Measurements from ENCODE around the gene CNTNAP2. TPM values are rescaled to one million over a fixed set of nuclear protein-coding genes. Genes with fewer than 3 reads are reported as not detected.

Gene CNTNAP2
- total and polyA plus RNA-seq, 4 donors: 0.14 to 2.3 (median 1.1) TPM

GRCh38 chr7:146486519-146486918 lies 369.9 kb downstream of the CNTNAP2 start:
- H3K36me3 ChIP-seq (ENCODE audit: control insufficient read depth in 4 of 4, insufficient read depth in 3 of 4, low read depth in 1 of 4, low read length in 3 of 4): no peaks in the 10 kb centered on the region
- no peak overlapping the region for H3K27ac ChIP-seq (ENCODE audit: low read depth in 1 of 2, low read length in 2 of 2)
- no peaks in the 10 kb centered on the region for H3K27me3 ChIP-seq (ENCODE audit: control insufficient read depth in 4 of 4, insufficient read depth in 4 of 4, low read length in 3 of 4)
- peaks cover 0 to 6% (median 0%) of the 10 kb centered on the region in 4 donors for H3K9me3 ChIP-seq (ENCODE audit: control insufficient read depth in 4 of 4, low read length in 3 of 4)
- H3K9ac ChIP-seq (ENCODE audit: low read depth in 1 of 2, low read length in 2 of 2): no peak overlapping the region
- TF ChIP-seq JUND (IDR thresholded peaks at IDR 0.05): no peak
- TF ChIP-seq, protein P1, sequence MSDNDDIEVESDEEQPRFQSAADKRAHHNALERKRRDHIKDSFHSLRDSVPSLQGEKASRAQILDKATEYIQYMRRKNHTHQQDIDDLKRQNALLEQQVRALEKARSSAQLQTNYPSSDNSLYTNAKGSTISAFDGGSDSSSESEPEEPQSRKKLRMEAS (IDR thresholded peaks at IDR 0.05): no peak
- no peak for TF ChIP-seq FOXA2 (IDR thresholded peaks at IDR 0.05)
- no peak for TF ChIP-seq SP1 (IDR thresholded peaks at IDR 0.05)
- TF ChIP-seq RAD21 (IDR thresholded peaks at IDR 0.05): no peak
- TF ChIP-seq HNF4A (conservative IDR thresholded peaks at IDR 0.05): no peak
- TF ChIP-seq YY1 (IDR thresholded peaks at IDR 0.05): no peak
- no peaks in the 10 kb centered on the region for H3K4me1 ChIP-seq (ENCODE audit: control insufficient read depth in 4 of 4, insufficient read depth in 4 of 4, low read length in 3 of 4)
- H3K4me3 ChIP-seq (ENCODE audit: low read depth in 1 of 3, low read length in 3 of 3): no peak overlapping the region
- no peak for DNase-seq (ENCODE audit: low spot score)
- WGBS: 86% methylated on average over 3 of the region's 3 CpGs

GRCh38 chr7:146492017-146492416 lies 375.4 kb downstream of the CNTNAP2 start:
- H3K27me3 ChIP-seq (ENCODE audit: control insufficient read depth in 4 of 4, insufficient read depth in 4 of 4, low read length in 3 of 4): no peaks in the 10 kb centered on the region
- H3K36me3 ChIP-seq (ENCODE audit: control insufficient read depth in 4 of 4, insufficient read depth in 3 of 4, low read depth in 1 of 4, low read length in 3 of 4): no peaks in the 10 kb centered on the region
- H3K27ac ChIP-seq (ENCODE audit: low read depth in 1 of 2, low read length in 2 of 2): no peak overlapping the region
- no peak overlapping the region for H3K9ac ChIP-seq (ENCODE audit: low read depth in 1 of 2, low read length in 2 of 2)
- peaks cover 0 to 6% (median 0%) of the 10 kb centered on the region in 4 donors for H3K9me3 ChIP-seq (ENCODE audit: control insufficient read depth in 4 of 4, low read length in 3 of 4)
- no peak overlapping the region for H3K4me3 ChIP-seq (ENCODE audit: low read depth in 1 of 3, low read length in 3 of 3)
- no peaks in the 10 kb centered on the region for H3K4me1 ChIP-seq (ENCODE audit: control insufficient read depth in 4 of 4, insufficient read depth in 4 of 4, low read length in 3 of 4)
- DNase-seq (ENCODE audit: low spot score): no peak
- 44% methylated on average over 4 of the region's 4 CpGs for WGBS
- no peak for TF ChIP-seq NR2F2 (IDR thresholded peaks at IDR 0.05)
- TF ChIP-seq HNF4G (IDR thresholded peaks at IDR 0.05): no peak
- no peak for TF ChIP-seq JUND (IDR thresholded peaks at IDR 0.05)
- no peak for TF ChIP-seq FOXA2 (IDR thresholded peaks at IDR 0.05)
- no peak for TF ChIP-seq HNF4A (conservative IDR thresholded peaks at IDR 0.05)
- no peak for TF ChIP-seq ATF3 (IDR thresholded peaks at IDR 0.05)

GRCh38 chr7:146494952-146495596 lies 378.5 kb downstream of the CNTNAP2 start:
- 59% methylated on average over 6 of the region's 6 CpGs for WGBS
- DNase-seq (ENCODE audit: low spot score): no peak
- Histone ChIP-seq H3K9ac (ENCODE audit: low read depth in 1 of 2, low read length in 2 of 2) (no peak overlapping the region), H3K4me1 (ENCODE audit: control insufficient read depth in 4 of 4, insufficient read depth in 4 of 4, low read length in 3 of 4) (no peaks in the 10 kb centered on the region), H3K9me3 (ENCODE audit: control insufficient read depth in 4 of 4, low read length in 3 of 4) (no peaks in the 10 kb centered on the region), H3K4me3 (ENCODE audit: low read depth in 1 of 3, low read length in 3 of 3) (no peak overlapping the region), H3K36me3 (ENCODE audit: control insufficient read depth in 4 of 4, insufficient read depth in 3 of 4, low read depth in 1 of 4, low read length in 3 of 4) (no peaks in the 10 kb centered on the region), H3K27ac (ENCODE audit: low read depth in 1 of 2, low read length in 2 of 2) (no peak overlapping the region), H3K27me3 (ENCODE audit: control insufficient read depth in 4 of 4, insufficient read depth in 4 of 4, low read length in 3 of 4) (no peaks in the 10 kb centered on the region)
- no peak for TF ChIP-seq SP1 (IDR thresholded peaks at IDR 0.05)
- no peak for TF ChIP-seq RXRA (IDR thresholded peaks at IDR 0.05)
- no peak for TF ChIP-seq HNF4G (IDR thresholded peaks at IDR 0.05)
- TF ChIP-seq, protein P2, sequence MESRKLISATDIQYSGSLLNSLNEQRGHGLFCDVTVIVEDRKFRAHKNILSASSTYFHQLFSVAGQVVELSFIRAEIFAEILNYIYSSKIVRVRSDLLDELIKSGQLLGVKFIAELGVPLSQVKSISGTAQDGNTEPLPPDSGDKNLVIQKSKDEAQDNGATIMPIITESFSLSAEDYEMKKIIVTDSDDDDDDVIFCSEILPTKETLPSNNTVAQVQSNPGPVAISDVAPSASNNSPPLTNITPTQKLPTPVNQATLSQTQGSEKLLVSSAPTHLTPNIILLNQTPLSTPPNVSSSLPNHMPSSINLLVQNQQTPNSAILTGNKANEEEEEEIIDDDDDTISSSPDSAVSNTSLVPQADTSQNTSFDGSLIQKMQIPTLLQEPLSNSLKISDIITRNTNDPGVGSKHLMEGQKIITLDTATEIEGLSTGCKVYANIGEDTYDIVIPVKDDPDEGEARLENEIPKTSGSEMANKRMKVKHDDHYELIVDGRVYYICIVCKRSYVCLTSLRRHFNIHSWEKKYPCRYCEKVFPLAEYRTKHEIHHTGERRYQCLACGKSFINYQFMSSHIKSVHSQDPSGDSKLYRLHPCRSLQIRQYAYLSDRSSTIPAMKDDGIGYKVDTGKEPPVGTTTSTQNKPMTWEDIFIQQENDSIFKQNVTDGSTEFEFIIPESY (IDR thresholded peaks at IDR 0.05): no peak
- no peak for TF ChIP-seq HNF4A (conservative IDR thresholded peaks at IDR 0.05)
- TF ChIP-seq JUND (IDR thresholded peaks at IDR 0.05): no peak
- no peak for TF ChIP-seq NR2F2 (IDR thresholded peaks at IDR 0.05)
- TF ChIP-seq EGR1 (IDR thresholded peaks at IDR 0.05; ENCODE audit: low read depth in 2 of 2): no peak
- no peak for TF ChIP-seq FOXA2 (IDR thresholded peaks at IDR 0.05)
- TF ChIP-seq ATF3 (IDR thresholded peaks at IDR 0.05): no peak
- no peak for TF ChIP-seq FOXA1 (IDR thresholded peaks at IDR 0.05)
- TF ChIP-seq RAD21 (IDR thresholded peaks at IDR 0.05): no peak
- TF ChIP-seq, protein P3, sequence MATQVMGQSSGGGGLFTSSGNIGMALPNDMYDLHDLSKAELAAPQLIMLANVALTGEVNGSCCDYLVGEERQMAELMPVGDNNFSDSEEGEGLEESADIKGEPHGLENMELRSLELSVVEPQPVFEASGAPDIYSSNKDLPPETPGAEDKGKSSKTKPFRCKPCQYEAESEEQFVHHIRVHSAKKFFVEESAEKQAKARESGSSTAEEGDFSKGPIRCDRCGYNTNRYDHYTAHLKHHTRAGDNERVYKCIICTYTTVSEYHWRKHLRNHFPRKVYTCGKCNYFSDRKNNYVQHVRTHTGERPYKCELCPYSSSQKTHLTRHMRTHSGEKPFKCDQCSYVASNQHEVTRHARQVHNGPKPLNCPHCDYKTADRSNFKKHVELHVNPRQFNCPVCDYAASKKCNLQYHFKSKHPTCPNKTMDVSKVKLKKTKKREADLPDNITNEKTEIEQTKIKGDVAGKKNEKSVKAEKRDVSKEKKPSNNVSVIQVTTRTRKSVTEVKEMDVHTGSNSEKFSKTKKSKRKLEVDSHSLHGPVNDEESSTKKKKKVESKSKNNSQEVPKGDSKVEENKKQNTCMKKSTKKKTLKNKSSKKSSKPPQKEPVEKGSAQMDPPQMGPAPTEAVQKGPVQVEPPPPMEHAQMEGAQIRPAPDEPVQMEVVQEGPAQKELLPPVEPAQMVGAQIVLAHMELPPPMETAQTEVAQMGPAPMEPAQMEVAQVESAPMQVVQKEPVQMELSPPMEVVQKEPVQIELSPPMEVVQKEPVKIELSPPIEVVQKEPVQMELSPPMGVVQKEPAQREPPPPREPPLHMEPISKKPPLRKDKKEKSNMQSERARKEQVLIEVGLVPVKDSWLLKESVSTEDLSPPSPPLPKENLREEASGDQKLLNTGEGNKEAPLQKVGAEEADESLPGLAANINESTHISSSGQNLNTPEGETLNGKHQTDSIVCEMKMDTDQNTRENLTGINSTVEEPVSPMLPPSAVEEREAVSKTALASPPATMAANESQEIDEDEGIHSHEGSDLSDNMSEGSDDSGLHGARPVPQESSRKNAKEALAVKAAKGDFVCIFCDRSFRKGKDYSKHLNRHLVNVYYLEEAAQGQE (IDR thresholded peaks at IDR 0.05): no peak
- TF ChIP-seq, protein P1 (IDR thresholded peaks at IDR 0.05): no peak
- no peak for TF ChIP-seq GABPA (IDR thresholded peaks at IDR 0.05 in 1 of 2, conservative IDR thresholded peaks at IDR 0.05 in 1 of 2)
